Lower lobe of right lung (tissue), 2 donors: Measurements from ENCODE around the gene SHISA5. TPM values are rescaled to one million over a fixed set of nuclear protein-coding genes. Genes with fewer than 3 reads are reported as not detected.

Source experiments
- ATAC-seq, 2 donors: fragments of 200-7000 bp; cut with Tn5 transposase; one replicate each; pipeline ENCODE4 v1.9.1; 2020 to 2022; ENCODE audit warnings: mild to moderate bottlenecking in 2 of 2, moderate library complexity in 2 of 2
- DNase-seq: peaks from one replicate; pipeline ENCODE4 v3.0.0-alpha.2; 2020
- H3K27ac ChIP-seq: fragments of 200-600 bp; one replicate; pipeline ENCODE4 v1.8.0; 2022
- H3K27me3 ChIP-seq: fragments of 200-600 bp; one replicate; pipeline ENCODE4 v1.8.0; 2022; ENCODE audit warnings: low read depth
- H3K36me3 ChIP-seq: fragments of 200-600 bp; one replicate; pipeline ENCODE4 v1.8.0; 2022; ENCODE audit warnings: mild to moderate bottlenecking
- H3K4me1 ChIP-seq: fragments of 200-600 bp; one replicate; pipeline ENCODE4 v1.8.0; 2022
- H3K4me3 ChIP-seq: fragments of 200-600 bp; one replicate; pipeline ENCODE4 v1.8.0; 2022; ENCODE audit warnings: mild to moderate bottlenecking
- H3K9me3 ChIP-seq: fragments of 200-600 bp; one replicate; pipeline ENCODE4 v1.8.0; 2022
- CTCF ChIP-seq: fragments of 200-600 bp; IDR thresholded peaks from one replicate; pipeline ENCODE4 v1.8.0; 2022; ENCODE audit warnings: antibody characterized with exemption, mild to moderate bottlenecking
- intact Hi-C: fragments of 100-400 bp; cut with DNase I; formaldehyde crosslinking; loops from one replicate; pipeline ENCODE4 v1.11.0; 2022
- total RNA-seq: library from RNA; stranded (reverse); fragmentation: NEBNext Ultra II Directional; extraction: Animal tissue kit (Norgen Biotek cat#: 25700); gene quantifications from one replicate; pipeline ENCODE4 v1.2.1, GENCODE V29; 2021
- donor health status: DM: no; HTN: yes; CAD: no; lungs with severe emphysema.

SHISA5 gene
- total RNA-seq, 1 donor from 2014 or later = 187 TPM

- ATAC-seq (peak in 1 of 2 donors; percentile 31), DNase-seq (no peak)
- H3K9me3 ChIP-seq = no peaks in the 10 kb centered on the region
- TF ChIP-seq CTCF = no peak
- H3K27ac ChIP-seq = no peak overlapping the region
- no peaks in the 10 kb centered on the region for H3K4me1 ChIP-seq
- no peaks in the 10 kb centered on the region for H3K27me3 ChIP-seq
- intact Hi-C loops = no loop called here
- peaks cover 8% of the 10 kb centered on the region for H3K36me3 ChIP-seq
- H3K4me3 ChIP-seq = no peak overlapping the region
Observed at GRCh38 chr3:48518638-48519276, 14.8 kb upstream of the SHISA5 start.

DNA sequence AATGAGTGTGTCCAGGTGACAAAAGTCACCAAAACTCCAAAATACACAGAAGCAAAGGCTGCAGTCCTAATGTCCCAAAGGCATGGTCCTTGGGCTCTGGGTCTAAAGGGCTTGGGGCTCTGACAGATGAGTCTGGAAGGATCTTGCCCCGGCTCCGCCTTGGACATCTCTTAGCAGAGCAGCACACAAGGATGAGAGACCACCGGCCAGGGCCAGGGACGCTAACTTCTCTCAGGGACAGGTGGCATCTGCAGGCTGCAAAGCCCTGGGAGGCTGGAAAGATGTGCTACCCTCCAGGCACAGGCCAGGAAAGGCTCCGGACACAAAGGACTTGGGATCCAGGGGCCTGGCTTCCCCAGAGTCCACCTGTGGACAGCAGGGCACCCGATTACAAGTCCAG is 14.1 kb upstream of the SHISA5 start:
- no peak for TF ChIP-seq CTCF
- Histone ChIP-seq H3K9me3 (no peaks in the 10 kb centered on the region), H3K4me3 (no peak overlapping the region), H3K27me3 (no peaks in the 10 kb centered on the region), H3K4me1 (no peaks in the 10 kb centered on the region), H3K27ac (no peak overlapping the region), H3K36me3 (peaks cover 8% of the 10 kb centered on the region)
- intact Hi-C loops = no loop called here
- ATAC-seq (peak in 1 of 2 donors; percentile 4), DNase-seq (peak; percentile 23)

DNA sequence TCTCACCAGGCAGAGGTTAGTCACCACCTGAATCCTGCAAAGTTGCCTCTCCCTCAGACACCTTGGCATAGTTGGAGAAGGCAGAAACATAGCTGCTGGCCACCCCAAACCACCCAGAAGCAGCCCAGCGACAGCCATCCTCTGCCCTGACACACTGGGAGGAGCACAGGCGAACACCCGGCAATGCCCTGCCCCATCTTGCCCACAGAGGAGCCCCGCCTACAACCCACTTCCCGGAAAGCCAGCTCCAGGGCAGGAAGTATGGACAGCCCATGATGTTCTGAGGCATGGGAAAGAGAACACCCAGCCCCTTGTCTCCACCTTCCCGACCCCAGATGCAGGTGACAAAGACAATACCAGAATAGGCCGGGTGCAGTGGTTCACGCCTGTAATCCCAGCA is 12.6 kb upstream of the SHISA5 start:
- ATAC-seq (no peak), DNase-seq (no peak)
- H3K4me3 ChIP-seq = no peak overlapping the region
- no peaks in the 10 kb centered on the region for H3K9me3 ChIP-seq
- no peaks in the 10 kb centered on the region for H3K4me1 ChIP-seq
- H3K36me3 ChIP-seq = peaks cover 8% of the 10 kb centered on the region
- intact Hi-C loops = no loop called here
- H3K27me3 ChIP-seq = no peaks in the 10 kb centered on the region
- no peak for TF ChIP-seq CTCF
- no peak overlapping the region for H3K27ac ChIP-seq

- Histone ChIP-seq H3K36me3 (peaks cover 4% of the 10 kb centered on the region), H3K27ac (no peak overlapping the region), H3K27me3 (no peaks in the 10 kb centered on the region), H3K4me1 (no peaks in the 10 kb centered on the region), H3K4me3 (no peak overlapping the region), H3K9me3 (no peaks in the 10 kb centered on the region)
- DNase-seq (peak; percentile 6), ATAC-seq (no peak)
- intact Hi-C loops = no loop called here
- TF ChIP-seq CTCF = no peak
Observed at GRCh38 chr3:48514431-48515227, 10.7 kb upstream of the SHISA5 start.

DNA sequence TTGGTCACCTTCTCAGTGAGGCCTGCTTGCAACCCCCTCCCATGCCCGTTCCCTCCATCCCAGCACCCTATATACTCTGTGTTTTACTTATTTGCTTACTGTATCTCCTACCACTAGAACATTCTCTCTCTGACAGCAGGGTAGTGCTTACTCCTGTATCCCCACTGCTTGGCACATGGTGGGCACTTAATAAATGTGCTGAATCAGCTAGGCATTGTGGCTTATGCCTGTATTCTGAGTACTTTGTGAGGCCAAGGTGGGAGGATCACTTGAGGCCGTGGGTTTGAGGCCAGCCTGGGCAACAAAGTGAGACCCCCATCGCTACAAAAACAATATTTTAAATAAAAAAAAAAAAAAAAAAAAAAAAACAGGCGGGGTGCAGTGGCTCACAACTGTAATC is 7.6 kb upstream of the SHISA5 start:
- Histone ChIP-seq H3K9me3 (no peaks in the 10 kb centered on the region), H3K36me3 (no peaks in the 10 kb centered on the region), H3K27ac (no peak overlapping the region), H3K27me3 (no peaks in the 10 kb centered on the region), H3K4me3 (no peak overlapping the region), H3K4me1 (peaks cover 8% of the 10 kb centered on the region)
- intact Hi-C loops = no loop called here
- TF ChIP-seq CTCF = no peak
- DNase-seq (no peak), ATAC-seq (no peak)
